Osteoblast (primary cell): ENCODE data around the gene OBSCN. TPM values are rescaled to one million over a fixed set of nuclear protein-coding genes. Genes with fewer than 3 reads are reported as not detected.

Experiments
- DNase-seq: peaks from one replicate; pipeline ENCODE4 v3.0.0; 2011; ENCODE audit warnings: low spot score, mixed read lengths; ENCODE audit not compliant: insufficient read length; ENCODE audit errors: missing footprints
- H2AFZ ChIP-seq: 2 replicates; pipeline ENCODE4 v1.6.0; 2011; ENCODE audit warnings: mild to moderate bottlenecking, low read length
- H3K27ac ChIP-seq: 2 replicates; pipeline ENCODE4 v1.5.1; 2011; ENCODE audit warnings: mild to moderate bottlenecking, low read depth, low read length, moderate library complexity
- H3K27me3 ChIP-seq: 2 replicates; pipeline ENCODE4 v1.6.0; 2012; ENCODE audit warnings: mild to moderate bottlenecking, control low read depth, inconsistent platforms, low read length, moderate library complexity; ENCODE audit not compliant: insufficient read depth
- H3K36me3 ChIP-seq: 2 replicates; pipeline ENCODE4 v1.5.1; 2011; ENCODE audit warnings: mild to moderate bottlenecking, low read length, control low read depth, moderate library complexity; ENCODE audit not compliant: insufficient read depth
- H3K4me1 ChIP-seq: 2 replicates; pipeline ENCODE4 v1.5.1; 2011; ENCODE audit warnings: mild to moderate bottlenecking, low read length, control low read depth, moderate library complexity; ENCODE audit not compliant: insufficient read depth
- H3K4me2 ChIP-seq: 2 replicates; pipeline ENCODE4 v1.6.0; 2011; ENCODE audit warnings: mild to moderate bottlenecking, low read length; ENCODE audit not compliant: insufficient read depth
- H3K4me3 ChIP-seq: fragments of 200-600 bp; sonication (generic); 3 replicates; pipeline ENCODE4 v1.5.1; 2012; ENCODE audit warnings: mild to moderate bottlenecking, low read length, inconsistent platforms; ENCODE audit not compliant: insufficient read depth
- H3K79me2 ChIP-seq: 2 replicates; pipeline ENCODE4 v1.6.0; 2012; ENCODE audit warnings: mild to moderate bottlenecking, low read length, control low read depth, inconsistent platforms; ENCODE audit not compliant: insufficient read depth
- H3K9me3 ChIP-seq: 2 replicates; pipeline ENCODE4 v1.5.1; 2011; ENCODE audit warnings: low read depth, low read length, control low read depth
- H4K20me1 ChIP-seq: 2 replicates; pipeline ENCODE4 v1.6.0; 2012; ENCODE audit warnings: mild to moderate bottlenecking, low read length, control low read depth; ENCODE audit not compliant: insufficient read depth
- CTCF ChIP-seq: IDR thresholded peaks from 2 replicates; pipeline ENCODE4 v1.5.1; 2011; ENCODE audit warnings: mild to moderate bottlenecking, low read depth, low read length, moderate library complexity; ENCODE audit errors: extremely low read depth
- total RNA-seq: library from RNA; depleted of rRNA; stranded (reverse); fragments of >200 nt; gene quantifications from 2 replicates; pipeline ENCODE4 v1.2.3, GENCODE V29; 2012

The OBSCN gene
- total RNA-seq, 1 donor: 2.9 TPM

DNA sequence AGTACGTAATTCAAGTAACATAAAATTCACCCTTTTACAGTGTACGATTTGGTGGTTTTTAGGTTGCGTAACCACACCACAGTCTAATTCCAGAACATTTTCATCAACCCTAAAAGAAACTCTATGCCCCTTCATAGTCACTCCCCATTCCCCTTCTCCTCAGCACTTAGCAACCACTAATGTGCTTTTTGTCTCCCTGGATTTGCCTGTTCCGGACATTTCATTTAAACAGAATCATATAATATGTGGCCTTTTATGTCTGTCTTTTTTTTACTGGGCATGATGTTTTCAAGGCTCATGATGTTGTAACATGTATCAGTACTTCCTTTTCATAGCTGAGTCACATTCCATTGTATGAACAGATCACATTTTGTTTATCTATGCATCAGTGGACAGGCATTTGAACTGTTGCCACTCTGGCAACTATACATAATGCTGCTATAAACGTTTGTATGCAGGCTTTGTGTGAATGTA, 20.8 kb downstream of the OBSCN start:
- Histone ChIP-seq H3K79me2 (no peaks in the 10 kb centered on the region), H3K4me3 (no peak overlapping the region), H3K9me3 (peaks cover 5% of the 10 kb centered on the region), H3K4me2 (peak overlapping the region; percentile 45), H3K27me3 (no peaks in the 10 kb centered on the region), H2AFZ (peak overlapping the region; percentile 48), H4K20me1 (no peaks in the 10 kb centered on the region), H3K36me3 (no peaks in the 10 kb centered on the region), H3K4me1 (peaks cover 17% of the 10 kb centered on the region), H3K27ac (peak overlapping the region; percentile 62)
- DNase-seq: peak; percentile 49
- TF ChIP-seq CTCF: no peak

DNA sequence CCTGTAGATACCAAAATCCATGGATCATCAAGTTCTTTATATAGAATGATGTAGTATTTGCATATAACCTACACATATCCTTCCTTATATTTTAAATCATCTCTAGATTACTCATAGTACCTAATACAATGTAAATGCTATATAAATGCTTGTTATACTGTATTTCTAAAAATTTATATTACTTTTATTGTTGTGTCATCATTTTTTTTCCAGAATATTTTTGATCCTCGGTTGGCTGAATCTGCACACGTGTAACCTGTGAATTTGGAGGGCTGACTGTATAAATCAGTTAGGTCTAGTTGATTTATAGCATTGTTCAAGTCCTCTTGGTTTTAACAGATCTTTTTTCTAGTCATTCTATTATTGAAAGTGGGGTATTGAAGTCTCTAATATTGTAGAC, 23.3 kb downstream of the OBSCN start:
- DNase-seq: no peak
- TF ChIP-seq CTCF: no peak
- Histone ChIP-seq H3K27ac (no peak overlapping the region), H3K4me1 (peaks cover 17% of the 10 kb centered on the region), H3K4me2 (no peak overlapping the region), H3K9me3 (no peaks in the 10 kb centered on the region), H3K79me2 (no peaks in the 10 kb centered on the region), H2AFZ (no peak overlapping the region), H4K20me1 (no peaks in the 10 kb centered on the region), H3K36me3 (no peaks in the 10 kb centered on the region), H3K27me3 (no peaks in the 10 kb centered on the region), H3K4me3 (no peak overlapping the region)

DNA sequence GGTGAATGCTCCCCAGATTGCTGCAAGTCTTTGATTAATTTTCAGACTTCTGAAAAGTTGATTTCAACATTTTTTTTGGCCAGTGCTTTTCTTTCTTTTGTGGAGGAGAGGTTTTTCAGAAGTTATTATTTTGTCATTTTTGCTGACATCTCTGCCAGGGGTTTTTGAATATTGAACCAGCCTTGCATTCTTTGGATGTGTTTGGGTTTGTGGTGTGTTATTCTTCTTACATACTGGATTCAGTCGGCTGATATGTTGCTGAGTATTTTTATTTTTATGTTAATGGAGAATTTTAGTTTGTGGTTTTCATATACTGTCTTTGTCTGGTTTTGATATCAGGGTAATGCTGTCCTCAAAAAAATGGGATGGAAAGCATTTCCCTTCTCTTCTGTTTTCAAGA, 25.3 kb downstream of the OBSCN start:
- Histone ChIP-seq H3K4me1 (peaks cover 7% of the 10 kb centered on the region), H3K4me3 (no peak overlapping the region), H3K4me2 (no peak overlapping the region), H4K20me1 (no peaks in the 10 kb centered on the region), H2AFZ (no peak overlapping the region), H3K9me3 (no peaks in the 10 kb centered on the region), H3K27ac (no peak overlapping the region), H3K79me2 (no peaks in the 10 kb centered on the region), H3K27me3 (no peaks in the 10 kb centered on the region), H3K36me3 (no peaks in the 10 kb centered on the region)
- no peak for DNase-seq
- TF ChIP-seq CTCF: no peak

DNA sequence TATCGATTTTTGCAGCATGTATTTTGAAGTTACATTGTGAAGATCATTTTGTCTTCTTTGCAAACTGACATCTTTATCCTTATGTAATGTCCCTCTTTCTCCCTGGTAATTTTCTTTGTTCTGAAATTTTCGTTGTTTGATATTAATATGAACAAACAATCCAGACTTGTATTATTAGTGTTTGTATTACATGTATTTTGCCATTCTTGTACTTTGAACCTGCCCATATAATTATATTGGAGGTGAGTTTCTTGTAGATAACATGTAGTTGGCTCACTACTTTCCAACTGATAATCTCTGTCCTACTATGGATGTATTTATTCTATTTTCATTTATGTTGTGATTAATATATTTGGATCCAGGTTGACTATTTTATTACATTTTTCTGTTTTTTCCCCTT, 27.1 kb downstream of the OBSCN start:
- H3K79me2 ChIP-seq: no peaks in the 10 kb centered on the region
- H3K9me3 ChIP-seq: no peaks in the 10 kb centered on the region
- DNase-seq: no peak
- H3K27ac ChIP-seq: no peak overlapping the region
- no peak overlapping the region for H3K4me3 ChIP-seq
- no peaks in the 10 kb centered on the region for H3K27me3 ChIP-seq
- no peaks in the 10 kb centered on the region for H4K20me1 ChIP-seq
- H3K4me2 ChIP-seq: no peak overlapping the region
- H3K36me3 ChIP-seq: no peaks in the 10 kb centered on the region
- no peak overlapping the region for H2AFZ ChIP-seq
- no peak for TF ChIP-seq CTCF
- H3K4me1 ChIP-seq: no peaks in the 10 kb centered on the region
